DND-41 (cell line): ENCODE results near the gene PXMP4.

ENCODE experiments used
- ATAC-seq: fragments of 200-7000 bp; cut with Tn5 transposase; 3 replicates; pipeline ENCODE4 v1.9.1; 2021; ENCODE audit warnings: low read depth; ENCODE audit not compliant: insufficient read depth
- DNase-seq: peaks from one replicate; pipeline ENCODE4 v3.0.0-alpha.2; 2020
- H2AFZ ChIP-seq: 2 replicates; pipeline ENCODE4 v1.6.0; 2012; ENCODE audit warnings: low read depth, low read length
- H3K27ac ChIP-seq: 2 replicates; pipeline ENCODE4 v1.5.1; 2012; ENCODE audit warnings: low read length, inconsistent platforms
- H3K27me3 ChIP-seq: fragments of 200-600 bp; sonication (generic); 2 replicates; pipeline ENCODE4 v1.6.0; 2012; ENCODE audit warnings: low read length, mild to moderate bottlenecking, inconsistent platforms; ENCODE audit not compliant: insufficient read depth, poor library complexity
- H3K36me3 ChIP-seq: 2 replicates; pipeline ENCODE4 v1.5.1; 2012; ENCODE audit warnings: low read length, inconsistent platforms; ENCODE audit not compliant: insufficient read depth
- H3K4me1 ChIP-seq: 2 replicates; pipeline ENCODE4 v1.5.1; 2012; ENCODE audit warnings: mild to moderate bottlenecking, low read length; ENCODE audit not compliant: insufficient read depth
- H3K4me2 ChIP-seq: 2 replicates; pipeline ENCODE4 v1.6.0; 2012; ENCODE audit warnings: mild to moderate bottlenecking, moderate library complexity, low read length, inconsistent platforms; ENCODE audit not compliant: insufficient read depth
- H3K4me3 ChIP-seq, 2 experiments: fragments of 200-600 bp in 1 of 2; shearing (Covaris generic) in 1 of 2; 2 replicates each; pipeline ENCODE4 v1.5.1; 2012 to 2016; ENCODE audit warnings: inconsistent platforms in 2 of 2, low read length in 2 of 2, mild to moderate bottlenecking in 2 of 2, low read depth in 1 of 2, moderate library complexity in 1 of 2
- H3K79me2 ChIP-seq: 2 replicates; pipeline ENCODE4 v1.6.0; 2012; ENCODE audit warnings: low read length, inconsistent platforms; ENCODE audit not compliant: insufficient read depth
- H3K9ac ChIP-seq: 2 replicates; pipeline ENCODE4 v1.6.0; 2012; ENCODE audit warnings: low read depth, mild to moderate bottlenecking, inconsistent platforms, low read length, moderate library complexity
- H3K9me3 ChIP-seq: 2 replicates; pipeline ENCODE4 v1.5.1; 2012; ENCODE audit warnings: low read length, moderate library complexity, mild to moderate bottlenecking, inconsistent platforms; ENCODE audit not compliant: insufficient read depth, severe bottlenecking
- H4K20me1 ChIP-seq: 2 replicates; pipeline ENCODE4 v1.6.0; 2012; ENCODE audit warnings: low read length; ENCODE audit not compliant: insufficient read depth
- EZH2 ChIP-seq: IDR thresholded peaks from 3 replicates; pipeline ENCODE4 v1.6.1; 2012; ENCODE audit warnings: borderline replicate concordance, low read depth, mild to moderate bottlenecking, moderate library complexity, low read length, inconsistent platforms; ENCODE audit not compliant: severe bottlenecking
- TF ChIP-seq, protein P1 (sequence below): IDR thresholded peaks from 2 replicates; pipeline ENCODE4 v1.5.1; 2012; ENCODE audit warnings: borderline replicate concordance, low read length, moderate library complexity, mild to moderate bottlenecking; ENCODE audit not compliant: poor library complexity, severe bottlenecking; ENCODE audit errors: extremely low read depth

The PXMP4 gene

GRCh38 chr20:33653900-33654596 lies 66.1 kb downstream of the PXMP4 start:
- no peak overlapping the region for H3K4me2 ChIP-seq

GRCh38 chr20:33653218-33653899 lies 66.8 kb downstream of the PXMP4 start:
- Histone ChIP-seq H3K9ac (no peak overlapping the region), H3K27me3 (no peaks in the 10 kb centered on the region), H2AFZ (no peak overlapping the region), H4K20me1 (peaks cover 5% of the 10 kb centered on the region; the same call in 1 of the 2 replicates), H3K27ac (no peak overlapping the region), H3K4me3 (no peak overlapping the region), H3K9me3 (no peaks in the 10 kb centered on the region), H3K79me2 (no peaks in the 10 kb centered on the region), H3K4me1 (no peaks in the 10 kb centered on the region), H3K36me3 (peaks cover 3% of the 10 kb centered on the region; the same call in 1 of the 2 replicates), H3K4me2 (no peak overlapping the region)
- ATAC-seq (peak; percentile 81), DNase-seq (peak; percentile 67)
- TF ChIP-seq, protein P1, sequence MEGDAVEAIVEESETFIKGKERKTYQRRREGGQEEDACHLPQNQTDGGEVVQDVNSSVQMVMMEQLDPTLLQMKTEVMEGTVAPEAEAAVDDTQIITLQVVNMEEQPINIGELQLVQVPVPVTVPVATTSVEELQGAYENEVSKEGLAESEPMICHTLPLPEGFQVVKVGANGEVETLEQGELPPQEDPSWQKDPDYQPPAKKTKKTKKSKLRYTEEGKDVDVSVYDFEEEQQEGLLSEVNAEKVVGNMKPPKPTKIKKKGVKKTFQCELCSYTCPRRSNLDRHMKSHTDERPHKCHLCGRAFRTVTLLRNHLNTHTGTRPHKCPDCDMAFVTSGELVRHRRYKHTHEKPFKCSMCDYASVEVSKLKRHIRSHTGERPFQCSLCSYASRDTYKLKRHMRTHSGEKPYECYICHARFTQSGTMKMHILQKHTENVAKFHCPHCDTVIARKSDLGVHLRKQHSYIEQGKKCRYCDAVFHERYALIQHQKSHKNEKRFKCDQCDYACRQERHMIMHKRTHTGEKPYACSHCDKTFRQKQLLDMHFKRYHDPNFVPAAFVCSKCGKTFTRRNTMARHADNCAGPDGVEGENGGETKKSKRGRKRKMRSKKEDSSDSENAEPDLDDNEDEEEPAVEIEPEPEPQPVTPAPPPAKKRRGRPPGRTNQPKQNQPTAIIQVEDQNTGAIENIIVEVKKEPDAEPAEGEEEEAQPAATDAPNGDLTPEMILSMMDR, result peak; percentile 89
- TF ChIP-seq EZH2, result no peak

More at GRCh38 chr20:33653900-33654596, 66.1 kb downstream of the PXMP4 start:
- no peak overlapping the region for H2AFZ ChIP-seq
- H3K4me3 ChIP-seq, result no peak overlapping the region
- DNase-seq, result no peak
- H3K36me3 ChIP-seq, result peaks cover 3% of the 10 kb centered on the region; the same call in 1 of the 2 replicates
- no peaks in the 10 kb centered on the region for H3K27me3 ChIP-seq
- H3K9ac ChIP-seq, result no peak overlapping the region
- no peaks in the 10 kb centered on the region for H3K9me3 ChIP-seq
- H3K79me2 ChIP-seq, result no peaks in the 10 kb centered on the region
- ATAC-seq, result no peak
- H4K20me1 ChIP-seq, result peaks cover 4% of the 10 kb centered on the region; the same call in 1 of the 2 replicates
- H3K27ac ChIP-seq, result no peak overlapping the region
- TF ChIP-seq EZH2, result no peak
- TF ChIP-seq, protein P1, result no peak
- no peaks in the 10 kb centered on the region for H3K4me1 ChIP-seq
